ENCODE results near the gene RTF2. TPM values are rescaled to one million over a fixed set of nuclear protein-coding genes. Genes with fewer than 3 reads are reported as not detected.

The RTF2 gene
- total and polyA plus RNA-seq, 10 donors, result 50.3 to 89.3 (median 76.3) TPM

DNA sequence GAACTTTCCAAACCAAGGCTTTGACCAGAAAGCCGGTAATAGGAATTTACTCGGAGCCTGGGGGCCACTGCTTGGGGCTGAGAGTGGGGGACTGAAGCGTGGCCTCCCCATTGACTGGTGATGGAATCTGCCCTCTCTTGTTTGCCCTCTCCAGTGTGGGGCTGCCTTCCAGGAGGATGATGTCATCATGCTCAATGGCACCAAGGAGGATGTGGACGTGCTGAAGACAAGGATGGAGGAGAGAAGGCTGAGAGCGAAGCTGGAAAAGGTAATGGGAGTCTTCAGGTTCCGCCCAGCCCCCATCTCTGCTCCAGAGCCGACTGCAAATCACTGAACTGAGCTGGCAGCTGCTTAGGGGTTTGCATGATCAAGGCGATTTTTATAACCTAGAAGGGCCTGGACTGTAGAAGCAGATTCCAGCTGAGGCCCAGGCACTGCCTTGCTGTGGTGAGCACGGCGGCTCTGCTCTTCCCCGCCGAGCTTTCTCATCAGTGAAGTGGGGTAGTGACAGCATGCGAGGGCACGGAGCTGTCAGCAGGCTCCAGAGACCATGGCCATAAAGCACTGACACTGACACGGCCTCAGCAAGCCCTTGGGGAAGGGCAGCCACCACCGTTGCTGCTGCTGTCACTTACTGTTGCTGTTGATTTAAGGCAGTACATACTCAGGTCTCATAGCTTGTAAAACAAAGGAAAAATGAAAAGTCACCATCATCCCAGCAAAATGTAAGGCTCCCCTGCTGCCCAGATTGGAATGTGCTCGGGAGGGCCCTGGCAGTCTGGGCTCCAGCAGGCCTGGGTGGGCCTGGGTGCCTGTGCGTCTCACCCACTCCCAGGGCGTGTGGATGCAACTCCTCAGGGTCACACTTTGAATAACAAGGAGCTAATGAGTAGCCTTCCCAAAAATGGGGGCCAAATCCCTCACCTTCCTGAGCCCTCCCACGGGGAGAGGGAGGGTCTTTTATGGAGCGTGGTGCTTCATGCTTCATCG lies 45.0 kb downstream of the RTF2 start:
- 94 to 95% (median 95%) methylated on average over 22 of the region's 22 CpGs for WGBS, 5 donors
- TF ChIP-seq POLR2A (IDR thresholded peaks at IDR 0.05) (no peak), POLR2AphosphoS5 (IDR thresholded peaks at IDR 0.05) (peak in 1 of 3 donors; percentile 21)
- Histone ChIP-seq H3K4me1 (no peaks in the 10 kb centered on the region), H3K9me3 (peaks cover 0 to 9% (median 6%) of the 10 kb centered on the region in 8 donors), H3K36me3 (peaks cover 6 to 84% (median 60%) of the 10 kb centered on the region in 6 donors), H3K27me3 (replicated peaks in 1 of 7) (no peaks in the 10 kb centered on the region), H3K27ac (no peak overlapping the region), H3K4me3 (no peak overlapping the region)
- DNase-seq, result no peak
- intact Hi-C loops (cut with DNase I; ENCODE audit: low total_unique reads), result no loop called here

DNA sequence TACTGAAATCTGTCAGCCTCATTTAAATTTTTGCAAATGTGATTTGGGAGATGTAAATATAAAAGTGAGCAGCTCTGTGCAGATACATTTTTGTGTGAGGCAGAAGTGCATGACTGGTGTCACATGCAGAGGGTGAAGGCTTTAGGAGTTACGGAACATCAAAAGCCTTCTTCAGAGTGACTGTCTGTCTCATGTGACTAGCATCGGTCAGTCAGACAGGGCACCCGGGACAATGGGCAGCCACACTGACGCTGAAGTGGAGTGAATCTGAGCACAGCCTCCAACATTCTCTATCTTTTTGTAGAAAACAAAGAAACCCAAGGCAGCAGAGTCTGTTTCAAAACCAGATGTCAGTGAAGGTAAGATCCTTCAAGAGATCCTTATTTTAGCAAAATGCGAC lies 48.2 kb downstream of the RTF2 start:
- intact Hi-C loops (cut with DNase I; ENCODE audit: low total_unique reads), result no loop called here
- DNase-seq, result peak; percentile 9

GRCh38 chr20:56517211-56517610 lies 48.8 kb downstream of the RTF2 start:
- 96 to 98% (median 97%) methylated on average over 7 of the region's 7 CpGs for WGBS, 5 donors
- intact Hi-C loops (cut with DNase I; ENCODE audit: low total_unique reads), result no loop called here
- H3K36me3 ChIP-seq, result peaks cover 6 to 97% (median 86%) of the 10 kb centered on the region in 6 donors

More for the DNA sequence above, 48.2 kb downstream of the RTF2 start:
- Histone ChIP-seq H3K4me3 (no peak overlapping the region), H3K4me1 (no peaks in the 10 kb centered on the region), H3K9me3 (peaks cover 8 to 41% (median 37%) of the 10 kb centered on the region in 8 donors), H3K27ac (no peak overlapping the region), H3K36me3 (peaks cover 6 to 100% (median 86%) of the 10 kb centered on the region in 6 donors), H3K27me3 (replicated peaks in 1 of 7) (no peaks in the 10 kb centered on the region)
- TF ChIP-seq POLR2A (IDR thresholded peaks at IDR 0.05), result no peak
- TF ChIP-seq, protein P1, sequence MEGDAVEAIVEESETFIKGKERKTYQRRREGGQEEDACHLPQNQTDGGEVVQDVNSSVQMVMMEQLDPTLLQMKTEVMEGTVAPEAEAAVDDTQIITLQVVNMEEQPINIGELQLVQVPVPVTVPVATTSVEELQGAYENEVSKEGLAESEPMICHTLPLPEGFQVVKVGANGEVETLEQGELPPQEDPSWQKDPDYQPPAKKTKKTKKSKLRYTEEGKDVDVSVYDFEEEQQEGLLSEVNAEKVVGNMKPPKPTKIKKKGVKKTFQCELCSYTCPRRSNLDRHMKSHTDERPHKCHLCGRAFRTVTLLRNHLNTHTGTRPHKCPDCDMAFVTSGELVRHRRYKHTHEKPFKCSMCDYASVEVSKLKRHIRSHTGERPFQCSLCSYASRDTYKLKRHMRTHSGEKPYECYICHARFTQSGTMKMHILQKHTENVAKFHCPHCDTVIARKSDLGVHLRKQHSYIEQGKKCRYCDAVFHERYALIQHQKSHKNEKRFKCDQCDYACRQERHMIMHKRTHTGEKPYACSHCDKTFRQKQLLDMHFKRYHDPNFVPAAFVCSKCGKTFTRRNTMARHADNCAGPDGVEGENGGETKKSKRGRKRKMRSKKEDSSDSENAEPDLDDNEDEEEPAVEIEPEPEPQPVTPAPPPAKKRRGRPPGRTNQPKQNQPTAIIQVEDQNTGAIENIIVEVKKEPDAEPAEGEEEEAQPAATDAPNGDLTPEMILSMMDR (IDR thresholded peaks at IDR 0.05 in 8 of 11, conservative IDR thresholded peaks at IDR 0.05 in 3 of 11), result no peak
- TF ChIP-seq POLR2AphosphoS5 (IDR thresholded peaks at IDR 0.05), result no peak
- 96 to 98% (median 98%) methylated on average over 5 of the region's 5 CpGs for WGBS, 5 donors

DNA sequence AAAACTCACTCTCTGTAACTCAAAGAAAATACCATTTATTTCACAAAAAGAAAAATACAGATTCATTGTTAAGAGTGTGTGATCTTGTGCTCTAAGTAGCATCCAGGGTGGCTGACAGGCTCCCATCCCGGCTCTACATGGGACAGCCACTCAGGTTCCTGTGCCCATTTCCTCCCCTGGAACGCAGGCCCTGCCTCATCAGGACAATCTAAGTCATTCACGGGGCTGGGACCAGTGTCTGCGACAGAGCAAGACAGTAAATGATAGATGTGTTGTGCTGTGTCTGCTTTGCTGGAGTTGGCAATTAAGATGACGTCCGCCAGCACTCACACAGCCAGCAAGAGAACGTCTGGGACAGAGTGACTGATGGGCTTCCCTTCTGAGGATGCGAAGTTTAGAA lies 49.2 kb downstream of the RTF2 start:
- intact Hi-C loops (cut with DNase I; ENCODE audit: low total_unique reads), result no loop called here

More at GRCh38 chr20:56517211-56517610, 48.8 kb downstream of the RTF2 start:
- no peaks in the 10 kb centered on the region for H3K27me3 ChIP-seq (replicated peaks in 1 of 7)
- H3K4me3 ChIP-seq, result no peak overlapping the region
- peaks cover 8 to 47% (median 43%) of the 10 kb centered on the region in 8 donors for H3K9me3 ChIP-seq
- no peak for TF ChIP-seq POLR2A (IDR thresholded peaks at IDR 0.05)
- TF ChIP-seq, protein P1 (IDR thresholded peaks at IDR 0.05 in 8 of 11, conservative IDR thresholded peaks at IDR 0.05 in 3 of 11), result no peak
- no peak overlapping the region for H3K27ac ChIP-seq
- no peaks in the 10 kb centered on the region for H3K4me1 ChIP-seq
- DNase-seq, result peak; percentile 49

More for the DNA sequence above, 49.2 kb downstream of the RTF2 start:
- H3K4me3 ChIP-seq, result no peak overlapping the region
- peaks cover 6 to 92% (median 82%) of the 10 kb centered on the region in 6 donors for H3K36me3 ChIP-seq
- WGBS, 5 donors, result 89 to 95% (median 92%) methylated on average over 8 of the region's 8 CpGs
- H3K9me3 ChIP-seq, result peaks cover 8 to 49% (median 45%) of the 10 kb centered on the region in 8 donors
- H3K27me3 ChIP-seq (replicated peaks in 1 of 7), result no peaks in the 10 kb centered on the region
- peak; percentile 31 for DNase-seq
- no peak overlapping the region for H3K27ac ChIP-seq
- TF ChIP-seq, protein P1 (IDR thresholded peaks at IDR 0.05 in 8 of 11, conservative IDR thresholded peaks at IDR 0.05 in 3 of 11), result no peak
- TF ChIP-seq POLR2AphosphoS5 (IDR thresholded peaks at IDR 0.05), result no peak
- TF ChIP-seq POLR2A (IDR thresholded peaks at IDR 0.05), result no peak
- H3K4me1 ChIP-seq, result no peaks in the 10 kb centered on the region

Measured in spleen (tissue), 11 donors.